GM12878 (cell line): ENCODE results near the gene METTL3.

Source experiments
- ATF3 ChIP-seq: IDR thresholded peaks from 2 replicates; pipeline ENCODE4 v1.6.1; 2011; ENCODE audit warnings: low read depth, mild to moderate bottlenecking, low read length, moderate library complexity, borderline replicate concordance; ENCODE audit errors: extremely low read depth
- CEBPB ChIP-seq, 2 experiments: fragments of 150-350 bp in 1 of 2; IDR thresholded peaks; 2 replicates each; pipeline ENCODE4 v1.6.1; 2012 to 2014; ENCODE audit warnings: low read depth in 2 of 2, low read length in 2 of 2, borderline replicate concordance in 1 of 2, inconsistent platforms in 1 of 2
- CHD1 ChIP-seq: IDR thresholded peaks from 2 replicates; pipeline ENCODE4 v1.6.1; 2012; ENCODE audit warnings: low read depth, low read length, improper control_type of control experiment
- CTCF ChIP-seq, 3 experiments: IDR thresholded peaks in 2 of 3; conservative IDR thresholded peaks in 1 of 3; 2 replicates each; pipeline ENCODE4 v1.5.1; 2011; ENCODE audit warnings: low read depth in 3 of 3, low read length in 3 of 3, mild to moderate bottlenecking in 3 of 3, control low read depth in 2 of 3, moderate library complexity in 2 of 3, inconsistent platforms in 1 of 3, mixed read lengths in 1 of 3; ENCODE audit not compliant: control insufficient read depth in 2 of 3, insufficient read depth in 1 of 3; ENCODE audit errors: extremely low read depth in 1 of 3
- CUX1 ChIP-seq: IDR thresholded peaks from 2 replicates; pipeline ENCODE4 v1.6.1; 2012; ENCODE audit warnings: improper control_type of control experiment, low read depth, low read length; ENCODE audit not compliant: insufficient replicate concordance
- MAX ChIP-seq: IDR thresholded peaks from 2 replicates; pipeline ENCODE4 v1.6.1; 2012; ENCODE audit warnings: low read depth, low read length, improper control_type of control experiment
- POLR2A ChIP-seq: IDR thresholded peaks from 2 replicates; pipeline ENCODE4 v1.6.1; 2011; ENCODE audit warnings: low read depth, mild to moderate bottlenecking, low read length
- POLR2AphosphoS2 ChIP-seq: IDR thresholded peaks from 2 replicates; pipeline ENCODE4 v1.6.1; 2011; ENCODE audit warnings: low read depth, mild to moderate bottlenecking, low read length, improper control_type of control experiment, moderate library complexity
- PRDM15 ChIP-seq: fragments of 450-650 bp; formaldehyde crosslinking; IDR thresholded peaks from 2 replicates; pipeline ENCODE4 v1.4.0; 2020; ENCODE audit warnings: mild to moderate bottlenecking, moderate library complexity
- SMARCA5 ChIP-seq: fragments of 450-650 bp; IDR thresholded peaks from 2 replicates; pipeline ENCODE4 v1.6.1; 2017; ENCODE audit warnings: mild to moderate bottlenecking
- TAF1 ChIP-seq: IDR thresholded peaks from 2 replicates; pipeline ENCODE4 v1.6.1; 2011; ENCODE audit warnings: mild to moderate bottlenecking, low read depth, low read length, borderline replicate concordance
- TCF12 ChIP-seq: IDR thresholded peaks from 2 replicates; pipeline ENCODE4 v1.6.1; 2011; ENCODE audit warnings: low read depth, mild to moderate bottlenecking, low read length

- TF ChIP-seq CEBPB (IDR thresholded peaks at IDR 0.05; ENCODE audit: borderline replicate concordance in 1 of 2, low read depth in 2 of 2, low read length in 2 of 2), result no peak
- no peak for TF ChIP-seq CTCF (IDR thresholded peaks at IDR 0.05 in 2 of 3, conservative IDR thresholded peaks at IDR 0.05 in 1 of 3; ENCODE audit: control insufficient read depth in 2 of 3, extremely low read depth in 1 of 3, insufficient read depth in 1 of 3, low read depth in 3 of 3, low read length in 3 of 3)
- no peak for TF ChIP-seq CHD1
- no peak for TF ChIP-seq POLR2AphosphoS2
- no peak for TF ChIP-seq TAF1
- TF ChIP-seq SMARCA5, result no peak
- no peak for TF ChIP-seq CUX1
- TF ChIP-seq ATF3, result no peak
- no peak for TF ChIP-seq TCF12
- no peak for TF ChIP-seq POLR2A
- TF ChIP-seq MAX, result no peak
- no peak for TF ChIP-seq PRDM15 (CRISPR knock-in tag)
Measured at GRCh38 chr14:21475767-21476522, 35.2 kb downstream of the METTL3 start.
